Measurements from ENCODE around the gene OLFM3. TPM values are rescaled to one million over a fixed set of nuclear protein-coding genes. Genes with fewer than 3 reads are reported as not detected.

OLFM3 gene
- total and polyA plus RNA-seq, 10 of the 15 experiments (the other 5 are each of a cell fraction or from before 2014, with no cell fraction given), result 0.09 to 0.33 TPM; not detected in 8

- DNase-seq (ENCODE audit: low read depth, low spot score) (no peak), FAIRE-seq (no peak), ATAC-seq (no peak)
- TF ChIP-seq, protein P1, sequence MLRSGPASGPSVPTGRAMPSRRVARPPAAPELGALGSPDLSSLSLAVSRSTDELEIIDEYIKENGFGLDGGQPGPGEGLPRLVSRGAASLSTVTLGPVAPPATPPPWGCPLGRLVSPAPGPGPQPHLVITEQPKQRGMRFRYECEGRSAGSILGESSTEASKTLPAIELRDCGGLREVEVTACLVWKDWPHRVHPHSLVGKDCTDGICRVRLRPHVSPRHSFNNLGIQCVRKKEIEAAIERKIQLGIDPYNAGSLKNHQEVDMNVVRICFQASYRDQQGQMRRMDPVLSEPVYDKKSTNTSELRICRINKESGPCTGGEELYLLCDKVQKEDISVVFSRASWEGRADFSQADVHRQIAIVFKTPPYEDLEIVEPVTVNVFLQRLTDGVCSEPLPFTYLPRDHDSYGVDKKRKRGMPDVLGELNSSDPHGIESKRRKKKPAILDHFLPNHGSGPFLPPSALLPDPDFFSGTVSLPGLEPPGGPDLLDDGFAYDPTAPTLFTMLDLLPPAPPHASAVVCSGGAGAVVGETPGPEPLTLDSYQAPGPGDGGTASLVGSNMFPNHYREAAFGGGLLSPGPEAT (IDR thresholded peaks at IDR 0.05; ENCODE audit: low read depth), result no peak
- no peak for TF ChIP-seq CBX5 (IDR thresholded peaks at IDR 0.05; ENCODE audit: low read depth)
- no peak for TF ChIP-seq MEF2B (IDR thresholded peaks at IDR 0.05; ENCODE audit: partially characterized antibody, poor library complexity, severe bottlenecking)
- TF ChIP-seq ZNF217 (IDR thresholded peaks at IDR 0.05), result no peak
- no peak for TF ChIP-seq NFXL1 (IDR thresholded peaks at IDR 0.05; ENCODE audit: borderline replicate concordance)
- TF ChIP-seq RUNX3 (IDR thresholded peaks at IDR 0.05; ENCODE audit: low read length), result no peak
- no peak for TF ChIP-seq NR2C1 (IDR thresholded peaks at IDR 0.05)
- no peak for TF ChIP-seq MLLT1 (IDR thresholded peaks at IDR 0.05)
- TF ChIP-seq POLR2AphosphoS2 (IDR thresholded peaks at IDR 0.05; ENCODE audit: low read depth, low read length), result no peak
- no peak for TF ChIP-seq RB1 (IDR thresholded peaks at IDR 0.05; ENCODE audit: borderline replicate concordance)
- no peak for TF ChIP-seq ATF3 (IDR thresholded peaks at IDR 0.05; ENCODE audit: borderline replicate concordance, extremely low read depth, low read depth, low read length)
- Histone ChIP-seq H3K9ac (ENCODE audit: control insufficient read depth, insufficient read depth, low read length) (no peak overlapping the region), H4K20me1 (ENCODE audit: control insufficient read depth, insufficient read depth) (no peaks in the 10 kb centered on the region), H3K4me3 (no peak overlapping the region), H3K9me3 (replicated peaks; ENCODE audit: control insufficient read depth, insufficient read depth, low read length) (no peaks in the 10 kb centered on the region), H3K27ac (ENCODE audit: control insufficient read depth, insufficient read depth) (no peak overlapping the region), H2AFZ (ENCODE audit: control insufficient read depth, low read depth, low read length) (no peak overlapping the region), H3K27me3 (replicated peaks in 1 of 2; ENCODE audit: control insufficient read depth in 2 of 2, insufficient read depth in 2 of 2, low read length in 1 of 2) (no peaks in the 10 kb centered on the region), H3K36me3 (ENCODE audit: control insufficient read depth in 2 of 2, insufficient read depth in 2 of 2, low read length in 1 of 2) (no peaks in the 10 kb centered on the region), H3K4me1 (ENCODE audit: control insufficient read depth, insufficient read depth, low read length) (no peaks in the 10 kb centered on the region), H3K4me2 (ENCODE audit: control insufficient read depth, insufficient read depth) (no peak overlapping the region), H3K79me2 (ENCODE audit: control insufficient read depth, insufficient read depth, low read length) (no peaks in the 10 kb centered on the region)
- 13% methylated on average over 4 of the region's 4 CpGs for WGBS (ENCODE audit: insufficient coverage, insufficient replicate concordance, low lambda C conversion rate, missing lambda C conversion rate)
- ChIA-PET SMC1A (ENCODE audit: uncharacterized antibody, unreplicated experiment) (no interaction called here), CTCF (no interaction called here), RAD21 (ENCODE audit: unreplicated experiment) (no interaction called here), POLR2A (no interaction called here)
- BruUV-seq (replicated peaks), result no TSS peak
- in situ Hi-C loops (cut with MboI), result no loop called here
- intact Hi-C loops (cut with micrococcal nuclease; ENCODE audit: unreplicated experiment), result no loop called here
Observed at GRCh38 chr1:101967871-101968270, 28.9 kb downstream of the OLFM3 start.

Data from GM12878 (cell line).